Measurements from ENCODE around the gene VSIG1. TPM values are rescaled to one million over a fixed set of nuclear protein-coding genes. Genes with fewer than 3 reads are reported as not detected.

The VSIG1 gene
- total and polyA plus RNA-seq, 2 donors (not counting 1 experiment from before 2014, with no cell fraction given) = 5.4 to 8.6 TPM

DNA sequence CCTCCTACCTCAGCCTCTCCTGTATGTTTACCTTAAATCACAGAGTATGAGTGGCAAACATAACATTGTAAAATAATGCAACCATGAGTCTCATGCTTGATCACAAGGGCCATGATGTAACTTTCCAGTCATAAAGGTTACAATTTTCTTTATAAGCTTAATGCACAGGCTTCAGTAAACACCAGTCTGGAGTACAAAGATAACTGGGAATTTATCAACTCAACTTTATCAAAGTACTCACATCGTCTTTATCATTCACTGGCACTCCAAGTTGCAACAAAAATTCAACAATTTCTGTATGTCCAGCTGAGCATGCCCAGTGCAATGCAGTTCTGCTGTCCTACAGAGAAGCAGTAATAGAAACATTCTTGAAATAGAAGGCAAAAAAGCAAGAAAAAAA lies 43.6 kb downstream of the VSIG1 start:
- WGBS (ENCODE audit: insufficient coverage) = no CpG with 5 or more reads among the region's 1 CpG
- H3K9me3 ChIP-seq (ENCODE audit: control extremely low read depth in 1 of 3, control insufficient read depth in 2 of 3, insufficient read depth in 1 of 3, low read length in 2 of 3) = no peaks in the 10 kb centered on the region
- no peak overlapping the region for H2AFZ ChIP-seq (ENCODE audit: insufficient read depth, low read depth, low read length, poor library complexity, severe bottlenecking)
- H3K4me1 ChIP-seq (ENCODE audit: control insufficient read depth in 2 of 2, insufficient read depth in 2 of 2, low read length in 2 of 2) = peaks cover 4 to 8% of the 10 kb centered on the region in 2 donors
- CTCF ChIA-PET = no interaction called here
- ATAC-seq (ENCODE audit: low read depth) (no peak), DNase-seq (no peak)
- no peak overlapping the region for H3K27ac ChIP-seq (ENCODE audit: low read length in 2 of 2)
- no peak overlapping the region for H3K4me3 Mint-ChIP-seq
- no peak overlapping the region for H3K4me2 ChIP-seq (replicated peaks; ENCODE audit: low read depth, low read length, poor library complexity, severe bottlenecking)
- H4K20me1 ChIP-seq (ENCODE audit: control insufficient read depth, insufficient read depth, low read length, poor library complexity, severe bottlenecking) = no peaks in the 10 kb centered on the region
- H3K79me2 ChIP-seq (ENCODE audit: control insufficient read depth, insufficient read depth, low read length) = peaks cover 10% of the 10 kb centered on the region
- intact Hi-C loops (cut with micrococcal nuclease) = no loop called here
- no peak for TF ChIP-seq EZH2 (IDR thresholded peaks at IDR 0.05; ENCODE audit: borderline replicate concordance, insufficient read depth, low read depth, low read length, poor library complexity, severe bottlenecking)
- TF ChIP-seq, protein P1, sequence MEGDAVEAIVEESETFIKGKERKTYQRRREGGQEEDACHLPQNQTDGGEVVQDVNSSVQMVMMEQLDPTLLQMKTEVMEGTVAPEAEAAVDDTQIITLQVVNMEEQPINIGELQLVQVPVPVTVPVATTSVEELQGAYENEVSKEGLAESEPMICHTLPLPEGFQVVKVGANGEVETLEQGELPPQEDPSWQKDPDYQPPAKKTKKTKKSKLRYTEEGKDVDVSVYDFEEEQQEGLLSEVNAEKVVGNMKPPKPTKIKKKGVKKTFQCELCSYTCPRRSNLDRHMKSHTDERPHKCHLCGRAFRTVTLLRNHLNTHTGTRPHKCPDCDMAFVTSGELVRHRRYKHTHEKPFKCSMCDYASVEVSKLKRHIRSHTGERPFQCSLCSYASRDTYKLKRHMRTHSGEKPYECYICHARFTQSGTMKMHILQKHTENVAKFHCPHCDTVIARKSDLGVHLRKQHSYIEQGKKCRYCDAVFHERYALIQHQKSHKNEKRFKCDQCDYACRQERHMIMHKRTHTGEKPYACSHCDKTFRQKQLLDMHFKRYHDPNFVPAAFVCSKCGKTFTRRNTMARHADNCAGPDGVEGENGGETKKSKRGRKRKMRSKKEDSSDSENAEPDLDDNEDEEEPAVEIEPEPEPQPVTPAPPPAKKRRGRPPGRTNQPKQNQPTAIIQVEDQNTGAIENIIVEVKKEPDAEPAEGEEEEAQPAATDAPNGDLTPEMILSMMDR (IDR thresholded peaks at IDR 0.05) = no peak
- H3K9me3 Mint-ChIP-seq (ENCODE audit: insufficient read depth) = no peaks in the 10 kb centered on the region
- H3K4me3 ChIP-seq (ENCODE audit: control extremely low read depth in 1 of 5, extremely low read depth in 1 of 5, insufficient read depth in 1 of 5, low read depth in 2 of 5, low read length in 4 of 5) = no peak overlapping the region
- no peaks in the 10 kb centered on the region for H3K27me3 ChIP-seq (replicated peaks in 1 of 4; ENCODE audit: control extremely low read depth in 1 of 4, control insufficient read depth in 3 of 4, insufficient read depth in 4 of 4, low read length in 3 of 4)
- POLR2A ChIA-PET = no interaction called here
- peaks cover 0 to 26% of the 10 kb centered on the region in 2 experiments for H3K36me3 ChIP-seq (replicated peaks in 1 of 2; ENCODE audit: control extremely low read depth in 1 of 2, control insufficient read depth in 1 of 2, extremely low read depth in 1 of 2, insufficient read depth in 2 of 2, low read length in 1 of 2)
- no peak overlapping the region for H3K27ac Mint-ChIP-seq
- peaks cover 5% of the 10 kb centered on the region for H3K4me1 Mint-ChIP-seq
- no peaks in the 10 kb centered on the region for H3K27me3 Mint-ChIP-seq
- H3K9ac ChIP-seq (ENCODE audit: low read length) = no peak overlapping the region

DNA sequence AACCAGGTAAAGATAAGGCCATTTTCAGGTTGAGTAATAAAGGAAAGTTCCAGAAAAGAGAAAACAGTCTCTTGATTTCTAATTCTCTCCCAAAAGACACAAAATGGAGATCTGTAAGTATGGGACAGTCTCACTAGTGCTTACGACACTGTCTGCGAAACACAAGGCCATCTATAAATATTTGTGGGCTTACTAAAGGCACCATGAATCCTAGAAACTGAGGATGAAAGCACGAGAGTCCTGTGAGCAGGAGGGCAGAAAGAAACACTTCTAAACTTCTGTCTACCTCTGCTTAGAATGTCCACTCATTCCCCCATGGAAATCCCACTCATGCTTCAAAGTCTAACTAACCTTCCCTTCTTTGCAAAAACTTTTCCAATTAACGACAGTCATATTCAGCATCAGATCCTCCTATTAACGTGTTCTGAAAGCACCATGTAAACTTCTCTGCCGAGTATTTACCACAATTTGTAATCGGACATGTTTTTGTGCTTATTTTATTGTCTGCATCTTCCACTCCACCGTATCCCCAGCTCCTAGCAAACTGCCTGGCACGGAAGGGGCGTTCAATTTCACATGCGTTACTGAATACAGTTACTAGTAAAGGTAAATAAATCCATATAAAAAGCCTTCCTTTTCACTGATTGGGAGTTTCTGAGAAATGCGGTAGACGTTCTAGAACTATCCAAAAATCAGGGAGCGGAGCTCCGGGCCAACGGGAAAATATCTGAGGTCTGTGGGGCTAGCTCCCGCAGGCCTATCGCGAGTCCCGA lies 45.8 kb downstream of the VSIG1 start:
- Mint-ChIP-seq H3K9me3 (ENCODE audit: insufficient read depth) (no peaks in the 10 kb centered on the region), H3K27me3 (no peaks in the 10 kb centered on the region), H3K4me1 (peaks cover 5% of the 10 kb centered on the region), H3K4me3 (no peak overlapping the region), H3K27ac (no peak overlapping the region)
- H3K27me3 ChIP-seq (replicated peaks in 1 of 4; ENCODE audit: control extremely low read depth in 1 of 4, control insufficient read depth in 3 of 4, insufficient read depth in 4 of 4, low read length in 3 of 4) = no peaks in the 10 kb centered on the region
- ChIA-PET CTCF (no interaction called here), POLR2A (no interaction called here)
- TF ChIP-seq EZH2 (IDR thresholded peaks at IDR 0.05; ENCODE audit: borderline replicate concordance, insufficient read depth, low read depth, low read length, poor library complexity, severe bottlenecking) = no peak
- TF ChIP-seq, protein P1 (IDR thresholded peaks at IDR 0.05) = no peak
- intact Hi-C loops (cut with micrococcal nuclease) = loop anchor here (1.0 to 10.0 kb wide), 5 partner anchors 462 to 1912 kb away; partner anchors contain the start of genes PRPS1, RADX, RBM41 and TBC1D8B
- H3K79me2 ChIP-seq (ENCODE audit: control insufficient read depth, insufficient read depth, low read length) = peaks cover 10% of the 10 kb centered on the region
- H3K9me3 ChIP-seq (ENCODE audit: control extremely low read depth in 1 of 3, control insufficient read depth in 2 of 3, insufficient read depth in 1 of 3, low read length in 2 of 3) = no peaks in the 10 kb centered on the region
- H3K4me3 ChIP-seq (ENCODE audit: control extremely low read depth in 1 of 5, extremely low read depth in 1 of 5, insufficient read depth in 1 of 5, low read depth in 2 of 5, low read length in 4 of 5) = peak overlapping the region; percentile 55 to 77 (median 75)
- peak overlapping the region; percentile 83 to 87 for H3K27ac ChIP-seq (ENCODE audit: low read length in 2 of 2)
- H3K4me2 ChIP-seq (replicated peaks; ENCODE audit: low read depth, low read length, poor library complexity, severe bottlenecking) = peak overlapping the region; percentile 79
- ATAC-seq (ENCODE audit: low read depth) (no peak), DNase-seq (no peak)
- WGBS (ENCODE audit: insufficient coverage) = 0% methylated on average over 8 of the region's 20 CpGs
- peak overlapping the region; percentile 74 for H3K9ac ChIP-seq (ENCODE audit: low read length)
- no peaks in the 10 kb centered on the region for H4K20me1 ChIP-seq (ENCODE audit: control insufficient read depth, insufficient read depth, low read length, poor library complexity, severe bottlenecking)
- peak overlapping the region; percentile 83 for H2AFZ ChIP-seq (ENCODE audit: insufficient read depth, low read depth, low read length, poor library complexity, severe bottlenecking)
- peaks cover 0 to 17% of the 10 kb centered on the region in 2 experiments for H3K36me3 ChIP-seq (replicated peaks in 1 of 2; ENCODE audit: control extremely low read depth in 1 of 2, control insufficient read depth in 1 of 2, extremely low read depth in 1 of 2, insufficient read depth in 2 of 2, low read length in 1 of 2)
- peaks cover 4 to 8% of the 10 kb centered on the region in 2 donors for H3K4me1 ChIP-seq (ENCODE audit: control insufficient read depth in 2 of 2, insufficient read depth in 2 of 2, low read length in 2 of 2)

Measured in B cell (primary cell).